Stimulated activated CD8-positive, alpha-beta memory T cell treated with anti-CD3 and anti-CD28 coated beads, Interleukin-2, amount 100 ng/mL, for 1 hour (primary cell): ENCODE data around the gene PARD6G.
"Not testable (repeated sequence)": the region's sequence is repeated elsewhere in the genome, so short reads cannot be mapped to it uniquely, and the experiment has no call there.

ENCODE experiments used
- DNase-seq, 2 donors: peaks; one replicate each; pipeline ENCODE4 v3.0.0-alpha.2; 2020; ENCODE audit warnings: low read depth in 2 of 2

The PARD6G gene

DNA sequence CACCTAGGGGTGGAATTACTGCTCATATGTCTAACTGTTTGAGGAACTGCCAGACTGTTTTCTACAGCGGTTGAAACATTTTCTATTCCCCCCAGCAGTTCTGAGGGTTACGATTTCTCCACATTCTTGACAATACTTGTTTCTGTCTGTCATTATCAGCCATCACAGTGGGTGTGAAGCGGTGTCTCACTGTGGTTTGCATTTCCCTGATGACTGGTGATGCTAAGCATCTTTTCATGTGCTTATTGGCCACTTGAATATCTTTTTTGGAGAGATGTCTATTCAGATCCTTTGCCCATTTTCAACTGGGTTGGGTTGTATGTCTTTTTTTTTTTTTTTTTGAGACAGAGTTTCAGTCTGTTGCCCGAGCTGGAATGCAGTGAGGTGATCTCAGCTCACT, 75.3 kb downstream of the PARD6G start:
- no peak for DNase-seq

DNA sequence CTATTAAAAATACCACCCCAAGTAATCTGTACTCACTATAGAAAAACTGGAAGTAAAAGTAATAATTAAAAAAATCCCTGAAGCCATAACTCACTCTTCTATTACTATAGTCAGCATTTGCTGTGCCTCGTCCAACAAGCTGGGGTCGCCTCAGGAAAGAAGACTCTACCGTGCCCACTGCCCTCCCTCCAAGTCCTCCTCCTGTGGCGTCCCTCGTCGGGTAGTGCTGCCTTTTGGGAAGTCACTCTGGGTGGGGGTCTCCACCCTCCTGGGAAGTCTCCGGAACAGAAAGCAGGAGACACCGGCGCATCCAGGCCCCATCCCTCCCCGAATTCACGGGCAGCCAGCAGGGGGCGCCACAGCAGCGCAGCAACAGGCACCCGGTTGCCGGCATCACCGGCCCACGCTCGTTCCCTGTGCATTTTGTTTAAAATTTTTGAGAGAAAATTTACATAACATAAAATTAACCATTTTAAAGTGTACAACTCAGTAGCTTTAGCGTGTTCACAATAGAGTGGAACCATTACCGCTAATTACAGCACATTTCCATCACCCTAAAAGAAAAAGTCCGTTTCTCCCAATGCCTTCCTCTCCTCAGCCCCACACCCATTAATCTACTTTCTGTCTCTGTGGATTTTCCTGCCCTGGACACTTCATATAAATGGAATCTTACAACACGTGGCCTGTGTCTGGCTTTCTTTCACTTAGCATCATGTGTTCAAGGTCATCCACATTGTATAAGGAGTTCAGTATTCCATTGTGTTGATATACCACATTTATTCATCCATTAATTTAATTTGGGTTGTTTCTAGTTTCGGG, 76.1 kb downstream of the PARD6G start:
- no peak for DNase-seq

DNA sequence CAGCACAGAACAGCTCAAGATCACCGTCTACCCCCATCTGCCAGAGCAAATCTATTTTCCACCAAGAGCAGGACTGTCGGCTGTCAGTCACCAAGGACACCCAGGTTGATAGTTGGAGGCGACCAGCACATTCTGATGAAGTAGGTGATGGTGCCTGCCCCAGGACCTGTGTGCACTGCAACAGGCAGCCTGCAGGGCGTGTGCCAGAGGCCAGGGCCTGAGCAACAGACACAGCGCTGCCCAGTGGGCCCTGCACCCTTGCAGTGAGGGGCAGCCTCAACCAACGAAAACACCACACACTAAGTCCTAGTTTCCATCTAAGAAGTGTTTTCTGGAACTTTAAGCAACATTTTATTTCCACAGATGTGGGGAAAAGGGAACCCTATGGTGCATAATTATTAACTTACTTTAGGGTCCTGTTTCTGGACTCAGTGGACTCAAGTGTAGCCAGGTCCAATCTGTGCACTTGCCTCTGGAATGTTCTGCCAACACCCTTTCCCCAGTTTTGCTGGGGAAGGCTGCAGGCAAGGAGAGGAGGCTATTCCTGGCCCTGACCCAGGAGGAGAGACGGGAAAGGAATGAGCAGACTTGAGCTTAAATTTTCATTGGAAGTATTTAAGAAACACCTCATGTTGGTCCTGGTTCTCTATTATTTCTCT, 76.8 kb downstream of the PARD6G start:
- no peak for DNase-seq

DNA sequence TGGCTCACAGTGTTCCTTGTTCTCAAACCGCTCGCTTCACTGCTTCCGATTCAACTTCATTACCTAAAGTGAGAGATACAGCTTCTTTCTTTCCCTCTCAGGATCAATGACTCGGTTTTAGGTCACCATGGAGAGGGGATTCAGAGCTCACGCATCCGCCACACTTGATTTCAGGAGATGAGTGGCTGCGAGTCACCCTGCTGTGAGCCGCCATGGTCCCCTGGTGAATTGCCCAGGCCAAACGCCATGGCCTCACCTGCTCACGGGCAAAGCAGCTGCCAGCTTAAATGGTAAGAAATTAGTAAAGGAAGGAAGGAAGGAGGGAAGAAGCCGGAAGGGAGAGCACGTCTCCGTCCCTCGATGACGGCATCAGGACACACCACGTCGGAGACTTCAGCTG, 77.7 kb downstream of the PARD6G start:
- DNase-seq, result no peak

DNA sequence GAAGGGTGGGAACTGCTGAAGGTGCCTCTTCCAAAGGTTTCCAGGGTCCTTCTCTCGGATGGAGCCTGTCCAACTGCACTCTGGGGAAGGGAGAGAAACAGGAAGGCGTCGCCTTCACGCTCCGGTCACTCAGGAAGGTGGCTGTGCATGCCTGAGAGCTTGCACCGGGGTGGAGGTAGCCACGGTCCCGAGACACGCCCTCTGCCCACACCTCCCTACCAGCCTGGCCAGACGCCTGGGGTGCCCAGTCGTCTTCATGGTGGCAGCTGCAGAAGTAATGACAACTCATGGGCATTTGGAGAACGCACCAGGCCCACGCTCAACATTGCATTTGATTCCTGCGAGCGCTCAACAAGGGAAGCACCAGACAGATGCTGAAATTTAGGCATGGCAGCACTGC, 78.3 kb downstream of the PARD6G start:
- DNase-seq, result no peak

DNA sequence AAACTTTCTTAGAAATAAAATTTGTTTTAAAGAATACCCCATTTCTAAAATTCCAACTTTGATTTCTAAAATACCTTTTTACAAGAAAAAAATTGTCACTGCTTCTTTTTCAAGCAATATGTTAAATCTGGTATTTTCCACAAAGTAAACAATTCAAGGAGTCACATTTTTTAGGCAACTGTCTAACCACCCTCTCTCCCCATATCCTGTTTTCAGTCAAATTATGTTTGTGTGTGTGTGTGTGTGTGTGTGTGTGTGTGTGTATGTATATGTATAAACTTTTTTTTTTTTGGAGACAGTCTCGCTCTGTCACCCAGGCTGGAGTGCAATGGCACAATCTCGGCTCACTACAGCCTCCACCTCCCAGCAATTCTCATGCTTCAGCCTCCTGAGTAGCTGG, 79.0 kb downstream of the PARD6G start:
- DNase-seq, result no peak

DNA sequence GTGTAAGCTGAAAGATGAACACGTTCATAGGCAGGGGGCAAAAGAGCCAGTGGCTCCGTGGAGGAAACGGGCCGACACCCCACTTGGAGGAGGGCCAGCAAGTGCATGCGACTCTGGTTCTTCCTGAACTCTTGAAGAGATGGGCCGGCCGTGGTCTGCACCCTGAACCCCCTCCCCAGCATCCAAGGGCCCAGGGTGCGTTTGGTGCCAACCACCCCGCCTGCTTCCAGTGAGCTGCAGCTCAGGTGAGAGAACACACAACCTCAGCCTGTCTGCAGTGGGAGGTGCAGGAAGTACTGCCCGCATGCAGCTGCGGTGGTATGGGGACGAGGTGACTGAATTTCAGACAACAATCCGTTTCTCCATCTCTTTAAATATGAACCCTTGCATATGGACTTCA, 79.4 kb downstream of the PARD6G start:
- DNase-seq, result no peak

DNA sequence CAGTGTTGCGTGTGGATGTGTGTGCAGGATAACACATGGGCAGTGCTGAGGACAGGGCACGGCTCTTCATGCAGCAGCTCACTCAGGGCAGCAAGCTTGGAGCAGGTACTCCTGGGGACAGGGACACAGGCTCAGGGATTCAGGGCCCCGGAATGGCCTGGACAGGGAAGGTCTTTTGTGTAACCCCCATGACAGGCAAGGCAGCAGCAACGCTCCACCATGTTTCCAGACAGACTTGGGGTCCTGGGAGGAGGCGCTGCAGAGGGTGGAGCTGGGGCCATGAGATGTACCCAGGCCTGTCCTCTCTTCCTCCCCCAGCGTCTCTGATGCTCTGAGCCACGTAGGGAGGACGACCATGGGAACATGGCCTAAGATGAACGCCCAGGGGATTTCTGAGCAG, 80.0 kb downstream of the PARD6G start:
- DNase-seq, result no peak

DNA sequence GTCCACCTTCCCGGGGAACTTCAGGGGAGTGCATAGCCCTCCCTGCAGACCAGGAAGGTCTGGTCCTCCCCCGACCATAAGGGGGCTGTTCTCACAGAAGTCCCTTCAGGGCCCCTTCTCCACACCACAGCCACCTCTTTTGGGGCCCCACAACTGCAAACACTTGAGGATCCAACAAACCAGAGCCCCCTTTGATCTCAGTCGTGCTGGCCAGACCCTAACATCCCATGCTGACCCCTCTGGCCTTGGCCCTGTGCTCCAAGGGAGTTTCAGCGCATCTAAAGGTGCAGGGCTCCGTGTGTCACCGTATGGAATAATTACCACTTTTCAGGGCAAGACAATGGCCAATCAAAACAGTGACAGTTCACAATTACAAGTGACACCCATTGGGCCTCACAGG, 80.6 kb downstream of the PARD6G start:
- DNase-seq, result no peak

DNA sequence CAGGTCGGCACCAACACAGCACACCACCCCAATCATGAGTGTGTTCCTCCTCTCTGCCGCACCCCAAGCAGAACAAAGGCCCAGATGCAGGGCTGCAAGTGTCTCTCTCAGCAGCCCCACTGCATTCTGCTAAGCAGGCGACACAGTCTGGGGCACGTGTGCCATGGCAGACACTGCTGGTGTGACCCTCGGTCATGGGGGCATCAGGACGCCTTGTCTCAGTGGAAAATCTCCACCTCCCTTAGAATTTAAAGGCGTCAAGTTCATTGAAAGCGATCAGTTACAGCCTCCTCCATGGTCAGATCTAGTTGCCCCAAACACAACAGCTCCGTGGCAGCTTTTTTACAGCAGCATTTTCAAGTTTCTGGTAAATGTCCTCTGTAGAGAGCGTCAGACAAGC, 81.1 kb downstream of the PARD6G start:
- no peak for DNase-seq

DNA sequence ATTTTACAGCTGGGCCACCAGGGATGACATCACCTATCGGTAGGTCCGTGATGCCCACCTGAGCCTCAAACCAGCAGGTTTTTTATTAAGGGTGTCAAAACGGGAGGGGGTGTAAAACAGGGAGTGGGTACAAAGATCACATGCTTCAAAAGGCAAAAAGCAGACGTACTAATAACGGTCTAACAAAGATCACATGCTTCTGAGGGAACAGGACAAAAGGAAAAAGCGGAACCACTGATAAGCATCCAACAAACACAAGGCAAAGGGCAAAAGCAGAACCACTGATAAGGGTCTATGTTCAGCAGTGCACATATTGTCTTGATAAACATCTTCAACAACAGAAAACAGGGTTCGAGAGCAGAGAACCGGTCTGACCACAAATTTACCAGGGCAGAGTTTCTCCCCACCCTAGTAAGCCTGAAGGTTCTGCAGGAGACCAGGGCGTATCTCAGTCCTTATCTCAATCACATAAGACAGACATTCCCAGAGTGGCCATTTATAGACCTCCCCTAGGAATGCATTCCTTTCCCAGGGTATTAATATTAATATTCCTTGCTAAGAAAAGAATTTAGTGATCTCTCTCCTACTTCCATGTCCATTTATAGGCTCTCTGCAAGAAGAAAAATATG, 82.5 kb downstream of the PARD6G start:
- DNase-seq, result not testable (repeated sequence)

DNA sequence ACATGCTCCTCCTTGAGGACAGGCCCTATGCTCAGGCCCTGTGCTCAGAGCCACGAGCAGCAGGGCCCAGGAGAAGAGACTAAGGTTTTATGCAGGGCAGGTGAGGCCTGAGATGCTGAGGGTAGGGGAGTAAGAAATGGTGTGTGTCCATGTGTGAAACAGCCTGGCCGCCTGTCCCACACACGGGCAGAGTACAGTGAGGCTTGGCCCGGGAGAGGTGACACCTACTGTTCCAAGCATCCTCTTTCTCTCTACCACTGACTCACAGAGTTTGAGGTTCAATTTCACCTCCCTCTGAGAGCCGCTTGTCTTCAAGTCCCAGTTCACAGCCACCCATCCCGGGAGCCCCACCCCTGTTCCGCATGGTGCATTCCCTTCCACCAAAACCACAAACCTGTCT, 84.1 kb downstream of the PARD6G start:
- DNase-seq, result no peak

DNA sequence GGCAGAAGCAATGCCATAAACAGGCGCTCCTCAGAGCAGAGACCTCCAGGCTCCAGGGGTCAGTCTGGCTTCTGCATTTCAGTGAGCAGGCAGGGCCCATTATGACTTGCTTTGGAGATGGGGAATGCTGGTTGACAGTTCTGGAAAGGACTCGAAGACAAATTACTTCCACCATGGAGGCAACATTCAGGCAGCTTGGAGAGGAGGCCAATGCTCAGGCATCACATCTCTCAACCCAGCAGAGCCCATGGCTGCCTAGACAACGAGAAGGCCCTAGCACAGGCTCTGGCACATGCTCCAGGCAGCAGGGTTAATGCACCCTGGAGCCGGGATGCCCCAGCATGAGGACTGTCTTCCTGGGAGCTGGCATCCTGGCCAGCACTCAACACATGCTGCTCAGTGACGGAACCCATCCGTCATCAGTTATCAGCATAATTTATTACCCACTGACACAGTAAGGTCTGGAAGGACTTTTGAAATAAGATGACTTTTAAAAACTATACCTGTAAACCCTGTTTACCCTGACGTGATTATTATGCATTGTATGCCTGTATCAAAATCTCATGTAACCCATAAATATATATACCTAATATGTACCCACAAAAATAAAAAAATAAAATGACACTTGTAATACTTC, 85.4 kb downstream of the PARD6G start:
- no peak for DNase-seq

DNA sequence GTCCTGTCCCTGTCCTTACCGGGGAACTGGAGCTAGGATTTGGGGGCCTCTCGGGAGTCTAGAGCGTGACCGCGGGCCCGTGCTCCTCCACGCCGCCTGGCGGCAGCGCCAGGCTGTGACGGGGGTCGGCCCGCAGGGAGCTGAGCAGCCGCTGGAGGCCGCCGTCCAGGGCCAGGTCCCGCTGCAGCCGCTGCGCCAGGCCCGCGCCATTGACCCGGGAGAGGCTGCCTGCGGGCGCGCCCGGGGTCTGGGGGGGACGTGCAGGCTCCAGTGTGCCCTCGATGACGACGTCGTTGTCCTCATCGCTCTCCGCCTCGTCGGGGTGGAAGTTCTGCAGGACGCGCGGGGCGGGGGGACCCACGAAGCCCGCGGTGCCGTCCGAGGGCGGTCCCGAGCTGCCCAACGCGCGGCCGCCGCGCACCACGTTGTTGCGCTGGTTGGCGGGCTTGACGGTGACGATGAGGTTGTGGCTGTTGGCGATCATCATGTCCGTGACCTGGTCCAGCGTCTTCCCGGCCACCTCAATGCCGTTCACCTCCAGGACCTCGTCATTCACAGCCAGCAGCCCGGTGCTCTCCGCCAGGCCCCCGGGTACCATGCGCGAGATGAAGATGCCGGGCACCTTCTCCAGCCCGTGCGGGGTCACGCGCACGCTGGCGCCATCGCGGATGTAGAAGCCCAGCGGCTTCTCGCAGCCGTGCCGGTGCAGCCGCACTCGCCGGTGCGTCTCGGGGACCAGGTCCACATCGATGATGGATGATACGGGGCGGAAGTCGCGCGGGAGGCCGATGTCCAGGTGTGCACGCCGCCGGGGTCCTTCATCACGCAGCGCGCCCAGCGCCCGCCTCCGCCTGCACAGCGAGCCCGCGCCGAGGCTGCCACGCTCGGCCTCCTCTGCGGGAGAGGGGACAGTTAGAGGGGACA, 87.3 kb downstream of the PARD6G start:
- no peak for DNase-seq

DNA sequence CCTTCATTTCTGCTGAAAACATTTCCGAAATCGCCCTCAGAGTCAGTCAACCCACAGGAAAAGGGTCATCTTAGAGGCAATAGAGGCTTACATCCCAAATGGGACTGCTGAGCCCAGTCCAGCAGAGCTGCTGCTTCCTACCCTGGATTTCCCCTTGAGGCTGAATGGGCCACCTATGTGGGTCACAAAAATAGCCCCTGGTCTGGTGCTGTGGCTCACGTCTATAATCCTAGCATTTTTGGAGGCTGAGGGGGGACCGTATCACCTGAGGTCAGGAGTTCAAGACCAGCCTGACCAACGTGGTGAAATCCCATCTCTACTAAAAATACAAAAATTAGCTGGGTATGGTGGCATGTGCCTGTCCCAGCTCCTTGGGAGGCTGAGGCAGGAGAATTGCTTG, 88.9 kb downstream of the PARD6G start:
- DNase-seq, result no peak

DNA sequence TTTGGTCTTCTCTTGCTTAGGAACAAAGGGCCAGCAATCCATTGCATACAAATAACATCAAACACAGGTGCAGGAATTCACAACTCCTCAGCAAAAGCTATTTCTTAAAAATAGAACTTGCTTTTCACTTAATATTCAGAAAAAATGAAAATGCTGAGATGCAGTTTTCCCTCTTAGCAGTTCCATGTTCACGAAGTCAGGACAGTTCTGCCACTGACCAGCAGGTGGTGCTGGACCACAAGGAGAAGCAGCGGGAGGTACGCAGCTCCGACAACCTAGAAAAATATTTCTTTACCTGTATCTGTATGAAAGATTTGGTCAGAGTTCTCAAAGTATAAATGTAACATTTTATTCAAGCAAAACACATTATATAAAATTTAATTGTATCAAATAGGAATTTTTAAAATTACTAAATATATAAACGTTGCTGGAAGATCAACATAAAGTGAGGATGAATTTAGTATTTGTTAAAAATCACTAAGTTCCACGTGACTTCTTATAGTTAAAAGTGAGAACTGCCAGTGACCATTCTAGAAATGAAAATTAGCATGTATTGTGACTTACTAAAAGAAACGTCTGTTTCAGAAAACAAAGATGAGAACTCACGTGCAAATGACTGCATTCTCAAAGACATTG, 89.5 kb downstream of the PARD6G start:
- DNase-seq, result peak; percentile 55 to 57

DNA sequence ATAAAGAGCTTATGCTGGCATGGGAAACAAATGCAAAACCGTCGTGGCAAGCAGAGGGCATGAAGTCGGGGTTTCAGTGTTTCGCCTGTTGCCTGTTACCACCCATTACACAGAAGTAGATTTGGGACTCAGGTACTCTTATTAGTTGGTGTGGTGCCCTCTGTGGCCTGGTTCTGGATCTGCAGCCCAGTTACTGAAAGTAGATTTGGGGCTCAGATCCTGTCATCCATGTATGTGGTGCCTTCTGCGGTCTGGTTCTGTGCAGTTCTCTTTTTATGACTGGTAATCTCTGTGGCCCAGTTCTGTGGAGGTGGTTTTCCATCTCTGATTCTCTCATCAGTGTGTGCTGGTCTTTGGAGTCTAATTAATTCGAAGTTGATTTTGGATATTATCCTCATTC, 93.0 kb downstream of the PARD6G start:
- DNase-seq, result no peak

DNA sequence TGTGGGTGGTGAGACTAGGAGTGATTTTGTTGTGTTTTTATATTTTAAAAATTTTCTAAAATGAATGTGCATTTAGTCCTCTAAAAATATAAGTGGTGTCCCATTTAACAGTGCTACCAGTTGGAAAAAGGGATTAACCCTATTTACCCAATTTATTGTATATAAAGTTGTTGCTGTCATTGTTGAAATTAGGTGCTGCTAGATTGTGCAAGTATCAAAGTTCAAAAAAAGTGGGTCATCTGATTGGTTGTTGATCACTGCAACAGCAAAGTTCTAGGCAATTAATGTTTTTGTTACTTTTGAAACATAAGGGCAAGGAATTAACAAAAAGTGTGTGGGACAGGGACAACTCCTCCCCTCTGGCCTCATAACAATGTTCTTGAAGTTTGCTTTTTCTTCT, 97.6 kb downstream of the PARD6G start:
- no peak for DNase-seq

DNA sequence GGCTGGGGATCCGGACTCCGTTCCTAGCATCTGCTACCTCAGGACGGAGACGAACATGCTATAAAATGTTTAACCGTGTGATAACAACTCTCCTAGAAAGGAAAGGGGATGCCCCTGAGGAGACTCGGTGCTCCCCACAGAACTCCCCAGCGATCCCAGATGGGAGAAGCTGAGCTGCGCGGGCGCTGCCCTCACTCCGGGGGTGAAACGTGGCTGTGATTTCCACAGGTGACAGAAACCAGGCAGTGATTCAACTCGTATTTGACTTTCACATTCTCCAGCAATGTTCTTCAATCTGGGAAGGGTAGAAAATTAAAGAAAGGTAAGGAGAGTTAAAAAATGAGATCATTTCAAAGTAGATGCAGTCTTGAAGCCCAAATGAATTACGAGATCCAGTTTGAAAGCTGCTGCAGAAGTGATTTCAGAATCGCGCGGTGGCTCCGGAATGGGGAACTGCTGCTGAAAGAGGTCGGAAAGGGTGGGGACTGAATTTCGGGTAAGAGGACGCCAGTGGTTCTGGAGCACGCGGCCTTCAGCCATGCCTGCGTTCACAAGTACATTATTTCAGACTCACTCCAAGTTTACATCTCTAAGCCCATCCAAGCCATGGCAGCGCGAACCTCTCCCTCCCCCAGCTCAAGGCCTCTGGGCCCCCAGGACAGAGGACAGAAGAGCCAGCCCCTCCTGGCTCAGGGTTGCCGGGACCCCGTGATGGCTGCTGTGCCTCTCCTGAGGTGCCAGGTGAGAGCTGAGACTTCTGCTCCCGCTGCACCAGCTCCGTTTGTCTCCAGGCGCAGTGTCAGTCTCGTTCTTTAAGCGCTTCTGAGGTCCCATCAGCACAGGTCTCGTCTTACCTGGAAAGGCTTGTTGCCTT, 98.8 kb downstream of the PARD6G start:
- no peak for DNase-seq
